GM21360 (cell line): ENCODE measurements around the gene HDDC2.

Experiments used
- ATAC-seq: cut with Tn5 transposase; IDR thresholded peaks from one replicate; pipeline ENCODE4 v1.9.1; 2021; ENCODE audit warnings: mild to moderate bottlenecking, moderate library complexity; ENCODE audit not compliant: unreplicated experiment

The HDDC2 gene

GRCh38 chr6:125271486-125272159, 30.1 kb downstream of the HDDC2 start:
- no peak for ATAC-seq

- no peak for ATAC-seq
Observed at GRCh38 chr6:125270380-125270779, 31.4 kb downstream of the HDDC2 start.

GRCh38 chr6:125269328-125269985, 32.3 kb downstream of the HDDC2 start:
- no peak for ATAC-seq

- ATAC-seq, result no peak
Observed at GRCh38 chr6:125268765-125269164, 33.0 kb downstream of the HDDC2 start.

GRCh38 chr6:125267806-125268523, 33.8 kb downstream of the HDDC2 start:
- ATAC-seq, result no peak

DNA sequence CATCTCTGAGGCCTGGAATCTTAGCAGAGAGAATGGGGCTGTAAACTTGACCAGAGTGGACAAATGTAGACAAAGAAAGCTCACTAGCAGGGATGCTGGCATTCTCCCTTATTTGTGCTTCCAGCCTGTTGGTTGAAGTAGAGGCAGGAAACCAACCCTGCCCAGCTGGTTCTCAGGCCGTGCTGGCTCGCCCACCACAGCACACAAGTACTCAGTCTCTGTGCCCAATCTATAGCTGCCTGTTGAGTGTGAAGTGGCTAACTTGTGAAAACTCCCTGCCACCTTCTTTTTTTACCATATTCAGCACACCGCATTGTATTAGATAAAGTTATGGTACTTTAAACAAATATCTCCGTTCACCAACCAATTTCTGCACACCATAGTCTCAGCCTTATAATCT, 37.3 kb downstream of the HDDC2 start:
- ATAC-seq, result no peak

DNA sequence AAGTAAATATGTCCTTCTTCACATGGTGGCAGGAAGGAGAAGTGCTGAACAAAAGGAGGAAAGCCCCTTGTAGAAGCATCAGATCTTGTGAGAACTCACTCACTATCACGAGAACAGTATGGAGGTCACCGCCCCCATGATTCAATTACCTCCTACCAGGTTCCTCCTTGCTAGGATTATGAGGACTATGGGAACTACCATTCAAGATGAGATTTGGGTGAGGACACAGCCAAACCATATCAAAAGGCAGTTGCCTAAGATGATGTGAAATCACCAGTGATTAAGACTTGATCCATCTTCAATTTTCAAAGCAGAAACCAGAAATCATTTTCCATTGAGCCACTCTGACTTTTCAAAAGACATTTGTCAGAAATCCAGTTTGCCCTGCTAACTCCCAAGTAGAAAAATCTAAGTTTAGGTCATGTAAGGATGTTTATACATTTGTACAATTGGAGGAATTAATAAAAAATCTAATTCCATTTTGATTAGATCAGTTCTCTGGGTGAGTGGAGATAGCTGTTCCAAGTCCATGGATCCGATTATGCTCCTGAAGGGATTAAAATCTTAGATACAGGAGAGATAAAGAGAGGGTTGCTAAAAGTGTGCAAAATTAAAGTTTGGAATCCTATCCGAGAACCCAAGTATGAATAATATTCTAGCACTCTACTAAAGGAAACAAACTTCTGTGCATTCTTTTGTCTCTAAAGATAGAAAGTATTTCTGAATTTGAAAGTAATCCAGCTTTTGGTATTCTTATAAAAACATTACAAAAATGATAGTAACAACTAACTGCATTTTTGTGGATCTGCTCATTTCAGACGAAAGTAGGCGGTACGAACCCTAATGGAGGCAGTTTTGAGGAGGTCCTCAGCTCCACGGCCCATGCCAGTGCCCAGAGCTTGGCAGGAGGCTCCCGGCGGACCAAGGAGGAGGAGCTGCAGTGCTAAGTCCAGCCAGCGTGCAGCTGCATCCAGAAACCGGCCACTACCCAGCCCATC, 39.5 kb downstream of the HDDC2 start:
- ATAC-seq, result no peak

GRCh38 chr6:125259354-125259736, 42.4 kb downstream of the HDDC2 start:
- no peak for ATAC-seq

DNA sequence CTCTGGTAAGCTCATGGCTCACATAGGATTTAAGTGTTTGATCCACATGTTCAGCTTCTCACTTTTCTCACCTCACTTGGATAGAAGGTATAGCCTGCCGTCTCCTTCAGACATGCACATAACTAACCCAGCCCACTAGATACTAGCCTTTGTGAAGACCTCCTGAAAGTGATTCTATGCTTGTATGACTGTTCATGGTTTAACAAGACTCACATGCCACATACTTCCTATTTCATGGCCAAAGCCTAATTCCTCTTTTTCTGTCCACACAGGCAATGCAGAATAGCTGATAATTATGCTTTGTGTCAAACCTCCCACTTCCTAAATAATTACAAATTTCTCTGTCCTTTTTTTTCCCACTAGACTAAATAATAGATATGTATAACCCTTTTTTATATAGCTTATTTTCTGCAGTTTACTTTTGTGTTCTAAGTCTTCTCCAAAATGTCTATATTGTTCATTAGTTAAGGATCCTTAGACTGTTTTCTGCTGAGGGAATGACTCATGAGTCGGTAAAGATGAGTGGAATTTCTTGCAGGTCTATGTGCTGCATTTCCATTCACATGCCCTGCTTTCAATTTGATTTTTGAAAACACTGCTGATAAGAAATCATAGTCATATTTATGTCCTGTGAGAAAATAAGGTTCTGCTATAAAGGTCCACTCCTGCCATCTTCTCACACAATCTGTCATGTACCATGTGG, 43.0 kb downstream of the HDDC2 start:
- ATAC-seq, result peak; percentile 58

GRCh38 chr6:125257351-125257750, 44.4 kb downstream of the HDDC2 start:
- no peak for ATAC-seq

GRCh38 chr6:125255201-125255600, 46.6 kb downstream of the HDDC2 start:
- no peak for ATAC-seq

- no peak for ATAC-seq
Observed at GRCh38 chr6:125254321-125254720, 47.4 kb downstream of the HDDC2 start.

- no peak for ATAC-seq
Observed at GRCh38 chr6:125253881-125254280, 47.9 kb downstream of the HDDC2 start.

DNA sequence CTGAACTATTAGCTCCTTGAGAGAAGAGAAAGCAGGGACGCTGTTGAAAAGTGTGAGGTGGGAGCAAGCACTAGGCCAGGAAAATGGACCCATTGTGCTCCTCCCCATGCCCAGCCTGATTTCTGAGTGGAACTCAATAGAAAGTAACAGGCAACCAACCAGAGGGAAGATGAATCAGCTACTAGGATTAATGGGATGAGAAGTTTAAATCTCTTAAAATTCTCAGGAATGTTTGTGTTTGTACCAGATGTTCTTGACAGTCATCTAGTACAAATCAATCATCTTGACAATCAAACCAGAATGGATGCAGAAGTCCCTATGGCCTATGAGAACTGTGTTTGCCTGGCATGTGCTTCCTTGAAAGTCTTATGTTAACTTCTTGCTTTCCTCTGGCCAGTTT, 48.9 kb downstream of the HDDC2 start:
- ATAC-seq, result no peak

GRCh38 chr6:125251516-125252220, 50.1 kb downstream of the HDDC2 start:
- no peak for ATAC-seq

DNA sequence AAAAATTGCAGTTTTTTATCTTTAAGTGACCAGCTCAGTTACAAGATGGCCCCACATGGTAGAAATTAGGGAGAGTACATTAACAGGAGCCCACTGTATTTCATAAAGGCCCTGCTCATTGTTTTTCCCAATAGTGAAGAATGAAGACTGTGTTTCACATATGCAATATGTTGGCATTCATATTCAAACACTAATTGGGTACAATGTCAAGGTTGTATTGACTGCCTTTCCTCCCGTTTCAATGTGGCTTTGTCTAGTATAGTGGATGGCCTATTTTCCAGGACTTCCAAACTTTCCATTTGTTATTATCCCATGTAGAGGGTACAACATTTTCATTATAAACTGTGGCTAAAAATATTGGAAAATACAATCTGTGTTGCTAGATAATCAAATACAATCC, 51.3 kb downstream of the HDDC2 start:
- ATAC-seq, result no peak

DNA sequence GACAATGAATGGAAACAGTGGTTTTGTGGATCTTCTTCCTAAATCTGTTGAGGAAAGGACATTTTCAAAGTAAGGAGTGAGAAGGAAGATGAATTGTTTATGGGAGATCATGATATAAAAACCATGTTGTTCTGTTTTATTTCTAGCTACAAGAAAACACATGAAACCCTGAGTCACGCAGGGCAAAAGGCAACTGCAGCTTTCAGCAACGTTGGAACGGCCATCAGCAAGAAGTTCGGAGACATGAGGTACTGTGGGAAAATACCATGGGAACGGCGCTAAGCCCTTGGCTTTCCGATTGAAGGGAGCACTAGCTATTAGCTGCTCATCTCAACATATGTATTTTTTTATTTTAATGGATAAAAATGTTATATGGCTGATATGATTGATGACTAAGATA, 53.6 kb downstream of the HDDC2 start:
- ATAC-seq, result no peak

- ATAC-seq, result no peak
Observed at GRCh38 chr6:125246566-125246965, 55.2 kb downstream of the HDDC2 start.

DNA sequence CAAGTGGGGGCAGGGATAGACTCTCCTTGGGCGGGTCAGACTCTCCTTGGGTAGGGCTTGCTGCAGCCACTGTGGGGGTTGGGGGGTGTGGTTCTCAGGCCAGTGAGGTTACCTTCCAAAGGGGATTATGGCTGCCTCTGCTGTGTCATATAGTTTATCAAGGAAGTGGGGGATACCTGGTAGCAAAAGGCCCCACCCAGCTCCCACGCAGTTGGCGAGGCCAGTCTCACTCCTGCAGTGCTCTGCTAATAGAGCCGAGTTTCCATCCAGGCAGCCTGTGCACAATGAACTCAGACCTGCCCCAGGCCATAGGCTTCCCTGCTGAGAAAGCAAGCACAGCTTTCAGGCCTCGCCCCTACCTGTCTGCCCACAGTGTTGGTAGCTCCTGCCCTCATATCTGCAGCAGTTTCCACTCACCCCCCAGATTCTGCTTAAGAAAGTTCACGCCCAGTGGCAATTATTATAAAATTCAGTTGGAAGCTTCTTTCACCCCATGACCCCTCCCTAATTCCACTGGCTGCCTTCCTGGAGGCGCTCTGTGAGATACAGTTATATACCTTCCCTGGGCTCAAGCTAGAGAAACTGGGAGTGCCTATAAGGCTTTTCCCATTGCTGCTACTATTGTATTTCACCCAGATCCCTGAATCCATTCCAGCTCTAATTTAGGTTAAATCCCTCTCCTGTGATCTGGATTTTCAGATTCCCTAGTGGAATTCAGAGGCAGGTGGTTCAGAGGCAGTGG, 56.1 kb downstream of the HDDC2 start:
- ATAC-seq, result no peak
